Stomach (tissue), 4 donors: ENCODE results near the gene KSR2.

Experiments
- EP300 ChIP-seq: sonication (generic); formaldehyde crosslinking; IDR thresholded peaks from one replicate; pipeline ENCODE4 v1.6.1; 2017; ENCODE audit warnings: antibody characterized with exemption
- POLR2A ChIP-seq, 4 donors: fragments of 450-650 bp; IDR thresholded peaks; one replicate each; pipeline ENCODE4 v1.6.1; 2016; ENCODE audit warnings: antibody characterized with exemption in 4 of 4, control low read depth in 2 of 4, mild to moderate bottlenecking in 1 of 4, moderate library complexity in 1 of 4
- POLR2AphosphoS5 ChIP-seq, 3 donors: sonication (generic); formaldehyde crosslinking; IDR thresholded peaks; one replicate each; pipeline ENCODE4 v1.6.1; 2016; ENCODE audit warnings: antibody characterized with exemption in 3 of 3
- TF ChIP-seq, protein P1 (sequence below), 7 experiments: fragments of 450-650 bp in 4 of 7; fragments of 200-600 bp in 3 of 7; sonication (generic) in 3 of 7; IDR thresholded peaks; one replicate each; pipeline ENCODE4 v1.5.1; 2016 to 2019; ENCODE audit warnings: antibody characterized with exemption in 7 of 7, control low read depth in 2 of 7, mild to moderate bottlenecking in 1 of 7

DNA sequence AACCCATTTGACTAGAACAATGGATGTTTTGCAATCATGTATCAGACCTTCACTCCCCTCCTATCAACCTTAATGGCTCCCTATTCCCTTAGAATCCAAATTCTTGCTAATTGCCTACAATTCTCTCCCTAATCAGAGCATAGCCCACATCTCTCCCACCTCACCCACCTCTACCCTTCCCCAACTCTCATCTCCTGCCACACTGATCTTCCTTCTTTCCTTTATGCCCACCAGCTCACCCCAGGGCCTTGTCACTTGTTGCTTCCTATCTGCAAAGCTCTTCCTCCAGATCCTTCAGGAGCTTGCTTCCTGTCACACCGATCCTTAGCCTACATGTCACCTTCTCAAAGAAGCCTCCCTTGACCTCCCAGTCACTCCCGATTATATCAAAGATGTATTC, 177.8 kb downstream of the KSR2 start:
- TF ChIP-seq POLR2A (IDR thresholded peaks at IDR 0.05) (no peak), POLR2AphosphoS5 (IDR thresholded peaks at IDR 0.05) (no peak), EP300 (no peak)
- TF ChIP-seq, protein P1, sequence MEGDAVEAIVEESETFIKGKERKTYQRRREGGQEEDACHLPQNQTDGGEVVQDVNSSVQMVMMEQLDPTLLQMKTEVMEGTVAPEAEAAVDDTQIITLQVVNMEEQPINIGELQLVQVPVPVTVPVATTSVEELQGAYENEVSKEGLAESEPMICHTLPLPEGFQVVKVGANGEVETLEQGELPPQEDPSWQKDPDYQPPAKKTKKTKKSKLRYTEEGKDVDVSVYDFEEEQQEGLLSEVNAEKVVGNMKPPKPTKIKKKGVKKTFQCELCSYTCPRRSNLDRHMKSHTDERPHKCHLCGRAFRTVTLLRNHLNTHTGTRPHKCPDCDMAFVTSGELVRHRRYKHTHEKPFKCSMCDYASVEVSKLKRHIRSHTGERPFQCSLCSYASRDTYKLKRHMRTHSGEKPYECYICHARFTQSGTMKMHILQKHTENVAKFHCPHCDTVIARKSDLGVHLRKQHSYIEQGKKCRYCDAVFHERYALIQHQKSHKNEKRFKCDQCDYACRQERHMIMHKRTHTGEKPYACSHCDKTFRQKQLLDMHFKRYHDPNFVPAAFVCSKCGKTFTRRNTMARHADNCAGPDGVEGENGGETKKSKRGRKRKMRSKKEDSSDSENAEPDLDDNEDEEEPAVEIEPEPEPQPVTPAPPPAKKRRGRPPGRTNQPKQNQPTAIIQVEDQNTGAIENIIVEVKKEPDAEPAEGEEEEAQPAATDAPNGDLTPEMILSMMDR (IDR thresholded peaks at IDR 0.05): no peak
